ENCODE measurements around the gene CLSTN1.

The CLSTN1 gene

GRCh38 chr1:9710037-9710436 is 113.7 kb downstream of the CLSTN1 start:
- DNase-seq = no peak

- DNase-seq = no peak
Observed at GRCh38 chr1:9706178-9706577, 117.6 kb downstream of the CLSTN1 start.

- no peak for DNase-seq
Observed at GRCh38 chr1:9705337-9706093, 118.2 kb downstream of the CLSTN1 start.

GRCh38 chr1:9703681-9704080 is 120.1 kb downstream of the CLSTN1 start:
- DNase-seq = no peak

DNA sequence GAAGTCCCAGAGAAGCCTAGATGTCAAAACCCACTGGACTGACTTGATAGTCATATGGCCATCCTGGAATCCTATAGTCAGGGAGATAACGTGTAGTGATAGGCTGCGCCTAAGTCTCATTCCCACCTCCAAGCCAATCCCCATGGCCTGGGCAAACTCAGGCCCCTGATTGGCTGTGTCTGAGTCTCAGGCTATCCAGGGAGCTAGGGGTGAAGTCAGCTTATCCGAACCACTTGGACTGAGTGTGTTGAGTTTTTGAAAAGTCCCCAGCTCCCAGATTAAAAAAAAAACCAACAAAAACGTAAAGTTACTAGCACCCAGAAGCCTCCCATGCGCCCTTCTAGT is 120.6 kb downstream of the CLSTN1 start:
- no peak for DNase-seq

- DNase-seq = no peak
Observed at GRCh38 chr1:9701665-9702064, 122.1 kb downstream of the CLSTN1 start.

- DNase-seq = no peak
Observed at GRCh38 chr1:9700340-9700739, 123.4 kb downstream of the CLSTN1 start.

- DNase-seq = no peak
Observed at GRCh38 chr1:9699361-9699760, 124.4 kb downstream of the CLSTN1 start.

DNA sequence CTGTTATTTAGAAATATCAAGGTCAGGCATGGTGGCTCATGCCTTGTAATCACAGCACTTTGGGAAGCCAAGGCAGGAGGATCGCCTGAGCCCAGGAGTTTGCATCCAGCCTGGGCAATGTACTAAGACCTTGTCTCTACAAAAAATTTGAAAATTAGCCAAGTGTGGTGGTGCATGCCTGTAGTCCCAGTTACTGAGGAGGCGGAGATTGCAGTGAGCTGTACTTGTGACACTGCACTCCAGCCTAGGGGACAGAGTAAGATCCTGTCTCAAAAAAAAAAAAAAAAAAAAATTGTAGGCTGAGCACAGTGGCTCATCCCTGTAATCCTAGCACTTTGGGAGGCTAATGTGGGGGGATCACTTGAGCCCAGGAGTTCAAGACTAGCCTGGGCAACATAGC is 127.0 kb downstream of the CLSTN1 start:
- no peak for DNase-seq

DNA sequence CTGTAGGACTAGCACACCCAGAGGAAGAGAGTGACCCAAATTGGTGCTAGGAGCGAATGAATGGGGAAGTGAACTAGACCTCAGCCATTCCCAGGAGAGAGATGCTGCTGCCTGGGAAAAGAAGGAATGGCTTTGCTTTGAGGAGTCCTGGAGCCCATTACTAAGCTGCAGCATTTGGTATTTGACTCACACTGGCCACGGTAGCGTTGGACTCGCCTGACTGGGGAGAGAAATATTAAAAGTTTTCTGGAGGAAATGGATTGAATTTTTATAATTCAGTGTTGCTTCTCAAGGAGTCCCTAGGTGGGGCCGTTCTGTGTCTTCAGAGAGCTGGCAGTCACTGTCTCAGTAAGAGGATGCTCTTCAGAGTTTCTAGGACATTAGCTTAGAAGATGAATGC is 132.1 kb downstream of the CLSTN1 start:
- DNase-seq = no peak

DNA sequence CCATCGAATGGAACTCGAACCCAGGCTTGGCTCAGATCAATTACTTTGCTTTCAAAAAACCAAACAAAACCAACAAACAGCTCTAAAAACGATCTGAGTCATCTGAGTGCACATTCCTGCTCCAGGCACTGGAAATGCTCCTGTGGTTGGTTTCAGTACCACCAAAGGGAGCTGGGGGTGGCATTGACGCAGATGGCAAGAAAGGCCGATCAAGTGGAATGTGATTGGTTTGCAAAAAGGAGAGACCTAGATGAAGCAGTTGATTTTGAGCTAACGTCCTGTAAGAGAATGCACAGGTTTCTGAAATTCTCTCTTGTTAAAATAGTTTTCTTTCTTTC is 132.7 kb downstream of the CLSTN1 start:
- no peak for DNase-seq

DNA sequence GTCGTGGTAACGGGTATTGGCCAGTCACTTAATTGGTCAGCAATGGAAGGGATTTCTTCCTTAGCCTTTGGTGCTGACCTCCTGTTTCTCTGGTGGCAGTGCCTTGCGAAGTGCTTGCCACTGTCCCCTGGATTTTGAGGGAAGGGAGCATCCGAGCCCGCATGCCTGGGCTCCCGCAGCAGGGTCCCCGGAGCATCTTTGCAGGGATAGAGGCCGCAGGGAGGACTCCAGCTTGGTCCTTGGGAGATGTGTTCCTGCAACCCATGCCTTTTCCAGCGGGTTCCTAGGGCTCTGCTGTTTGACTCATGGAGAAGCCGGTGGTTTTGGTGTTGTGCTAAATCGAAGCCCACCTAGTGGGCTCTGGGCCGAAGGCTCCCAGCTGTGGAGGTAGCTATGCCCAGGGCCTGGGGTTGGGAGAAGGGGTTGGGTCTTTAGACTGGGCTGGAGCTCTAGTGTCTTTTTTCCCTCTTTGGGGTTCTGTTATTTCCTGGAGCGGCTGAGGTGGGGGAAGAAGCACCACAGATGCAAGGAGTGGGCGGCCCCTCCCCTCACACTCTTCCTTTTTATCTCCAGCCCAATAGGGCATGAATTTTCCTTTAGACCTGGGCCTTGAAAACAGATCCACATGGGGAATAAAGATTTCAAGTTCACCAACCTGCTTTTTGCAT is 133.2 kb downstream of the CLSTN1 start:
- DNase-seq = no peak

DNA sequence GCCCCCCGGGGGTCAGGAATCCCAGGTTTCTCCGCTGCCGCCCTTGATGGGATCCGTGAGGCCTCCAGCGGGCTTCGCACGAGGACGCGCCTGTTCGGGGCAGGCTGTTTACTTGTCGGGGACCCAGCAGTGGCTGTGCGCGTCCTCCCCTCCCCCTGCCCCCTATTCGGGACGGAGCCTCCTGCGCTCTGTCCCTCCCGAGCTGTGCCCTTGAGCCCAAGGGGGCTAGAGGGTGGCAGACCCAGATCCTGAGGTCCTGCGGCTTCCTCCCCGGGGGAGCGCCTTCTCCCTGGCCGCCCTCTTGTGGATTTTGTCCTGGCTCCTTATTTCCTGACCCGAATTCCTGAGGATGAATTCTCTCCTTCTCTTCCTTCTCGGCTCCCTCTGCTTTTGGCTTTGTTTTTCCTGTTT is 133.8 kb downstream of the CLSTN1 start:
- no peak for DNase-seq

DNA sequence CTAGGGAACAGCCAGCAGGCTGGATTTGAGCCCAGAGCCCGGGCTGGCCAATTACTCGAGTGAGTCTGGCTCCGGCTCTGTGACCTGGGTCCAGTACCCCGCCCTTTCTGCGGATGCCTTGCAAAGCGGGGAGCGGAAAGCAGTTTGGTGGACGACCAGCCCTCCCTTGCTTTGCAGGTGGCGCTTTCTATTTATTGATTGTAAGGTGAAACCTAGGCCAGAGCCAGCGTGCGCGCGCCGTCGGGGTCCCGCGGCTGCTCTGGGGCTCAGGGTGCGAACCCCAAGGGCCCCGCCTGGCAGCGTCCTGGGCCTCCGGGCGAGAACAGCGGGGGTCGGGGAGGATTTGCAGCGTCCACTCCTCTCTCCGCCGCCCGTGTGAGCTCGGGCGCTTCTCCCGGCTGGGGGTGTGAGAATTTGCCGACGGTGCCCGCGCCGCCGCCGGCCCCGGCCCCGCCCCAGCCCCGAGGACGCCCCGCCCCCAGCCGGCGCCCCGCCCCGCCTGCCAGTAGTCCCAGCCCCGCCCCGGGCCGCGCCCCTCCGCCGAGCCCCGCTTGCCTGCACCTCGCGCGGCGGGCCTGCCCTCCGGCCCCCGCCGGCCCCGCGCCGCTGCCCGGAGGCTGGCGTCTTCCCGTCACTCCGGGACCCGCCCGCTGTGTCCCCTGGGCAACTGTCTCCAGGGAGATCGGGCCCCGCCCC is 134.6 kb downstream of the CLSTN1 start:
- peak; percentile 81 for DNase-seq

- no peak for DNase-seq
Observed at GRCh38 chr1:9688599-9688998, 135.2 kb downstream of the CLSTN1 start.

- no peak for DNase-seq
Observed at GRCh38 chr1:9687874-9688582, 135.7 kb downstream of the CLSTN1 start.

DNA sequence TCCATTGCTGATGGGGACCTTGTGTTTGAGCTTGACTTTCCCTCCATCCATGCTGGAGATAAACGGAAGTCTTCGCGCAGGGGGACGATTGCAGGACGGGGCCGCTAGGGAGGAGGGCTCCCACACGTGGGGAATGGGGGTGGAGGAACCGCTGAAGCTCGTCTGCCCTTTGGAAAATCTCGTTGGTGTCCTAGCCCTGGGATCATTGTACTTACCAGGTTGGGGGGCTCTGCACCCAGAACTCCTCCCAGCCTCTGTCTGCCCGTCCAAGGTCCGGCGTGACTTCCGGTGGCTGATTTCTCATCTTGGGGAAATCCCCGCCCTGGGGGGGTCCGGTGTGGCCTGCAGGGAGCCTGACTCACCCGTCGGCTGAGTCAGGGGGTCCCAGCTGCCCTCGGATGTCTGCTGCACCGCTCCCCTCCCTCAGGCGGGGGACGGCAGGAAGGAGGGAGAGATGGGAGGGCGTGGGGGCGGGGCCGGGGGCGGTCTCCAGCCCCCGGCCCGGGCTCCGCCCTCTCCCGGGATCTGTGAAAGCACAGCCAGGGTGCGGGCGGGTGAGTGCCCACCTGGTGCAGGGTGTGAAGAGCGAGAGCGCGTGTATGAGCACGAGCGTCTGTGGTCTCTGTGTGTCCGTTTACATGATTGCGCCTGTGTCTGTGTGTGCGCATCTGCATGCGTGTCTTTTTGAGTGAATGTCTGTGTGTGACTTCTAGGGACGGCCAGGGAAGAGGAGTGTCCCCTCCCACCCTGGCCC is 136.5 kb downstream of the CLSTN1 start:
- peak; percentile 72 for DNase-seq

GRCh38 chr1:9684801-9685200 is 139.0 kb downstream of the CLSTN1 start:
- DNase-seq = no peak

- DNase-seq = no peak
Observed at GRCh38 chr1:9680828-9681227, 142.9 kb downstream of the CLSTN1 start.

DNA sequence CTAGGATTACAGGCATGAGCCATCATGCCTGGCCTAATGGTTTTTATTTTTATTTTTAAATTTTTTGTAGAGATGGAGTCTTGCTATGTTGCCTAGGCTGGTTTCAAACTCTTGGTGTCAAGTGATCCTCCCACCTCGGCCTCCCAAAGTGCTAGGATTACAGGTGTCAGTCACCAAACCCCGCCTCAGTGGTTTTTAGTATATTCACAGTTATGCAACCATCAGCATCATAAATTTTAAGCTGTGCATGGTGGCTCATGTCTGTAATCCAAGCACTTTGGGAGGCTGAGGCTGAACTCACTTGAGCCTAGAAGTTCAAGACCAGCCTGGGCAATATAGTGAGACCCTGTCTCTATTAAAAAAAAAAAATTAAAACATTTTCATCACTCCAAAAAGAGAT is 143.7 kb downstream of the CLSTN1 start:
- no peak for DNase-seq

Measured in suppressor macrophage treated with lipopolysaccharide for 4 hours (primary cell).